H1 (cell line): ENCODE results near the gene MINAR1. TPM values are rescaled to one million over a fixed set of nuclear protein-coding genes. Genes with fewer than 3 reads are reported as not detected.

Source experiments
- CTCF ChIA-PET: fragments of 300-600 bp; sonication (Branson Sonifier 250); formaldehyde crosslinking; loops from one replicate; lab custom pipeline; 2021; ENCODE audit not compliant: partially characterized antibody; lab: Charles Lee
- POLR2A ChIA-PET: fragments of 300-600 bp; sonication (Branson Sonifier 250); formaldehyde crosslinking; loops from one replicate; lab custom pipeline; 2021; ENCODE audit warnings: inconsistent platforms; ENCODE audit not compliant: partially characterized antibody; lab: Charles Lee
- DNase-seq, 2 experiments: peaks; one replicate each; pipeline versions ENCODE4 v3.0.0 to v3.0.0-alpha.2; 2010 to 2022; ENCODE audit warnings: low spot score in 2 of 2, low read depth in 1 of 2, mixed read lengths in 1 of 2
- FAIRE-seq: peaks from 2 replicates; lab custom pipeline; 2011; peaks lifted over from hg19 to GRCh38; lab: Jason Lieb, UNC
- H2AFZ ChIP-seq: 2 replicates; pipeline ENCODE4 v1.8.1; 2012; ENCODE audit warnings: low read length, inconsistent platforms
- H2AK5ac ChIP-seq: 2 replicates; pipeline ENCODE4 v1.6.1; 2013; ENCODE audit warnings: low read depth, low read length
- H2BK120ac ChIP-seq: replicated peaks from 2 replicates; pipeline ENCODE3; 2013; ENCODE audit warnings: low read depth, low read length, inconsistent platforms
- H2BK12ac ChIP-seq: 2 replicates; pipeline ENCODE4 v1.6.1; 2013; ENCODE audit warnings: low read depth, low read length
- H2BK15ac ChIP-seq: 2 replicates; pipeline ENCODE4 v1.6.1; 2013; ENCODE audit warnings: low read length
- H2BK20ac ChIP-seq: 2 replicates; pipeline ENCODE4 v1.6.1; 2013; ENCODE audit warnings: low read length
- H2BK5ac ChIP-seq: 2 replicates; pipeline ENCODE4 v1.6.1; 2013; ENCODE audit warnings: low read depth, low read length
- H3K14ac ChIP-seq: 2 replicates; pipeline ENCODE4 v1.6.1; 2013; ENCODE audit warnings: inconsistent platforms; ENCODE audit not compliant: insufficient read length
- H3K18ac ChIP-seq: 2 replicates; pipeline ENCODE4 v1.6.1; 2013; ENCODE audit warnings: low read length; ENCODE audit errors: extremely low read depth
- H3K23ac ChIP-seq: 2 replicates; pipeline ENCODE4 v1.6.1; 2013; ENCODE audit warnings: inconsistent platforms; ENCODE audit not compliant: insufficient read length
- H3K23me2 ChIP-seq: 2 replicates; pipeline ENCODE4 v1.6.1; 2013; ENCODE audit warnings: low read depth, low read length
- H3K27ac ChIP-seq: 2 replicates; pipeline ENCODE4 v1.6.1; 2011; ENCODE audit warnings: low read depth, low read length, inconsistent platforms
- H3K27me3 ChIP-seq, 4 experiments: replicated peaks in 1 of 4; 1 replicate in 1 of 4; 2 replicates in 3 of 4; pipeline versions ENCODE4 v1.6.1 to v1.8.1; 2011 to 2013; ENCODE audit warnings: low read length in 3 of 4, mild to moderate bottlenecking in 3 of 4, inconsistent platforms in 2 of 4, mixed read lengths in 2 of 4, moderate library complexity in 1 of 4; ENCODE audit not compliant: control insufficient read depth in 3 of 4, insufficient read depth in 3 of 4; ENCODE audit errors: extremely low read depth in 1 of 4
- H3K36me3 ChIP-seq, 4 experiments: 2 replicates each; pipeline versions ENCODE4 v1.6.1 to v1.8.1; 2011 to 2013; ENCODE audit warnings: mild to moderate bottlenecking in 4 of 4, low read length in 3 of 4, moderate library complexity in 2 of 4, control low read depth in 1 of 4, inconsistent platforms in 1 of 4; ENCODE audit not compliant: insufficient read depth in 4 of 4, control insufficient read depth in 2 of 4
- H3K4ac ChIP-seq: replicated peaks from 2 replicates; pipeline ENCODE3; 2013; ENCODE audit warnings: low read length, low read depth, mixed read lengths, inconsistent platforms; ENCODE audit not compliant: insufficient read length
- H3K4me1 ChIP-seq, 4 experiments: replicated peaks in 1 of 4; 1 replicate in 1 of 4; 2 replicates in 3 of 4; pipeline versions ENCODE4 v1.6.1 to v1.8.1; 2011 to 2013; ENCODE audit warnings: low read length in 3 of 4, inconsistent platforms in 2 of 4, mixed read lengths in 1 of 4; ENCODE audit not compliant: insufficient read depth in 4 of 4, control insufficient read depth in 3 of 4
- H3K4me2 ChIP-seq, 2 experiments: 2 replicates each; pipeline versions ENCODE4 v1.6.1 to v1.8.1; 2011 to 2013; ENCODE audit warnings: low read depth in 2 of 2, low read length in 2 of 2, control low read depth in 1 of 2, inconsistent platforms in 1 of 2, mild to moderate bottlenecking in 1 of 2; ENCODE audit not compliant: insufficient read depth in 1 of 2
- H3K4me3 ChIP-seq, 4 experiments: fragments of 200-600, 300-600 bp in 1 of 4; sonication (generic), shearing (Covaris generic), sonication (Bioruptor Twin) in 1 of 4; 2 replicates each; pipeline versions ENCODE4 v1.5.1 to v1.8.1; 2011 to 2016; ENCODE audit warnings: low read length in 4 of 4, low read depth in 3 of 4, control low read depth in 2 of 4, inconsistent platforms in 2 of 4, mild to moderate bottlenecking in 2 of 4, mixed read lengths in 1 of 4, moderate library complexity in 1 of 4; ENCODE audit not compliant: insufficient read depth in 2 of 4; ENCODE audit errors: extremely low read depth in 1 of 4
- H3K56ac ChIP-seq: replicated peaks from 2 replicates; pipeline ENCODE3; 2013; ENCODE audit warnings: low read depth, mild to moderate bottlenecking, mixed read lengths, low read length, inconsistent platforms; ENCODE audit not compliant: insufficient read length
- H3K79me1 ChIP-seq: 2 replicates; pipeline ENCODE4 v1.6.1; 2013; ENCODE audit warnings: low read depth, low read length, control low read depth
- H3K79me2 ChIP-seq, 2 experiments: 2 replicates each; pipeline versions ENCODE4 v1.6.1 to v1.8.1; 2012 to 2013; ENCODE audit warnings: low read length in 2 of 2, mild to moderate bottlenecking in 2 of 2, inconsistent platforms in 1 of 2; ENCODE audit not compliant: insufficient read depth in 2 of 2, control insufficient read depth in 1 of 2
- H3K9ac ChIP-seq, 4 experiments: replicated peaks in 1 of 4; 1 replicate in 1 of 4; 2 replicates in 3 of 4; pipeline versions ENCODE4 v1.6.1 to v1.8.1; 2011 to 2013; ENCODE audit warnings: low read depth in 3 of 4, low read length in 3 of 4, control low read depth in 2 of 4, mild to moderate bottlenecking in 2 of 4, moderate library complexity in 2 of 4, inconsistent platforms in 1 of 4; ENCODE audit errors: extremely low read depth in 1 of 4
- H3K9me3 ChIP-seq, 2 experiments: 2 replicates each; pipeline versions ENCODE4 v1.6.1 to v1.8.1; 2012 to 2013; ENCODE audit warnings: mild to moderate bottlenecking in 2 of 2, moderate library complexity in 2 of 2, control low read depth in 1 of 2, inconsistent platforms in 1 of 2, low read depth in 1 of 2, low read length in 1 of 2, mixed read lengths in 1 of 2; ENCODE audit not compliant: insufficient read depth in 2 of 2
- H4K20me1 ChIP-seq, 2 experiments: replicated peaks in 1 of 2; 2 replicates each; pipeline versions ENCODE3 to v1.8.1; 2011 to 2013; ENCODE audit warnings: inconsistent platforms in 2 of 2, low read length in 2 of 2, mild to moderate bottlenecking in 1 of 2; ENCODE audit not compliant: insufficient read depth in 2 of 2, control insufficient read depth in 1 of 2
- H4K5ac ChIP-seq: 2 replicates; pipeline ENCODE4 v1.6.1; 2013; ENCODE audit warnings: low read length, low read depth, mixed read lengths, inconsistent platforms; ENCODE audit not compliant: insufficient read length
- H4K8ac ChIP-seq: 2 replicates; pipeline ENCODE4 v1.8.0; 2013; ENCODE audit warnings: mild to moderate bottlenecking, moderate library complexity, low read length, inconsistent platforms; ENCODE audit not compliant: insufficient read depth; ENCODE audit errors: extremely low read depth
- H4K91ac ChIP-seq: replicated peaks from 2 replicates; pipeline ENCODE3; 2013; ENCODE audit warnings: low read length, mixed read lengths, inconsistent platforms; ENCODE audit not compliant: insufficient read length
- ASH2L ChIP-seq: fragments of 200-600, 300-600 bp; sonication (generic); IDR thresholded peaks from one replicate; pipeline ENCODE4 v1.7.1; 2017; ENCODE audit warnings: low read length
- CREB1 ChIP-seq: IDR thresholded peaks from 2 replicates; pipeline ENCODE4 v1.6.1; 2012; ENCODE audit warnings: inconsistent platforms
- JUND ChIP-seq: IDR thresholded peaks from 2 replicates; pipeline ENCODE4 v1.6.1; 2011; ENCODE audit warnings: mild to moderate bottlenecking, improper control_type of control experiment, low read length
- NRF1 ChIP-seq: IDR thresholded peaks from 2 replicates; pipeline ENCODE4 v1.6.1; 2011; ENCODE audit warnings: mild to moderate bottlenecking, low read depth, low read length, improper control_type of control experiment
- YY1 ChIP-seq: IDR thresholded peaks from 2 replicates; pipeline ENCODE4 v1.6.1; 2011; ENCODE audit warnings: low read depth, mild to moderate bottlenecking, low read length
- WGBS, 2 experiments: shearing (Covaris generic) in 1 of 2; methylation state at CpG; one replicate each; pipeline versions ENCODE4 v1.1.6 to v1.1.7; 2013 to 2015; ENCODE audit warnings: low lambda C conversion rate in 2 of 2, mixed read lengths in 2 of 2, inconsistent platforms in 1 of 2, low coverage in 1 of 2, missing lambda C conversion rate in 1 of 2; ENCODE audit not compliant: insufficient replicate concordance in 2 of 2, insufficient coverage in 1 of 2, insufficient read length in 1 of 2; ENCODE audit errors: extremely low coverage in 1 of 2, missing lambda C conversion rate in 1 of 2; 5-methylcytosine and 5-hydroxymethylcytosine counted together
- polyA plus RNA-seq, 7 experiments: library from polyadenylated mRNA; depleted of rRNA in 3 of 7; stranded (reverse) in 5 of 7; unstranded in 2 of 7; fragments of >200 nt in 5 of 7; fragments of 200-250 nt in 2 of 7; gene quantifications; 1 replicate in 5 of 7; 2 replicates in 1 of 7; 4 replicates in 1 of 7; pipeline versions ENCODE4 v1.2.1 to v1.2.3, GENCODE V29; 2011 to 2013; ENCODE audit warnings: missing spikeins in 2 of 7, mixed read lengths in 2 of 7
- total RNA-seq: library from RNA; stranded (reverse); fragmentation: NEBNext Ultra II Directional; extraction: Animal tissue kit (Norgen Biotek cat#: 25700); gene quantifications from 2 replicates; pipeline ENCODE4 v1.2.1, GENCODE V29; 2021
- TF ChIP-seq, protein P1 (sequence below): IDR thresholded peaks from 2 replicates; pipeline ENCODE4 v1.6.1; 2012; ENCODE audit warnings: low read length, inconsistent platforms

Gene MINAR1
- total and polyA plus RNA-seq, 2 of the 8 experiments (the other 6 are each of a cell fraction or from before 2014, with no cell fraction given): 0.17 to 0.67 TPM

- CTCF ChIA-PET: interaction anchor here (1.9 kb wide), 1 partner anchor 17 kb away, joined by 5 read pairs; no protein-coding TSS in a partner anchor
- TF ChIP-seq JUND: no peak
- no peak for TF ChIP-seq ASH2L
- no peak for TF ChIP-seq CREB1
- TF ChIP-seq NRF1: no peak
- TF ChIP-seq, protein P1, sequence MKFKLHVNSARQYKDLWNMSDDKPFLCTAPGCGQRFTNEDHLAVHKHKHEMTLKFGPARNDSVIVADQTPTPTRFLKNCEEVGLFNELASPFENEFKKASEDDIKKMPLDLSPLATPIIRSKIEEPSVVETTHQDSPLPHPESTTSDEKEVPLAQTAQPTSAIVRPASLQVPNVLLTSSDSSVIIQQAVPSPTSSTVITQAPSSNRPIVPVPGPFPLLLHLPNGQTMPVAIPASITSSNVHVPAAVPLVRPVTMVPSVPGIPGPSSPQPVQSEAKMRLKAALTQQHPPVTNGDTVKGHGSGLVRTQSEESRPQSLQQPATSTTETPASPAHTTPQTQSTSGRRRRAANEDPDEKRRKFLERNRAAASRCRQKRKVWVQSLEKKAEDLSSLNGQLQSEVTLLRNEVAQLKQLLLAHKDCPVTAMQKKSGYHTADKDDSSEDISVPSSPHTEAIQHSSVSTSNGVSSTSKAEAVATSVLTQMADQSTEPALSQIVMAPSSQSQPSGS: no peak
- TF ChIP-seq YY1: no peak
These were observed 35.3 kb upstream of the MINAR1 start for GRCh38 chr15:79396850-79397249.

More at GRCh38 chr15:79396850-79397249, 35.3 kb upstream of the MINAR1 start:
- no peak overlapping the region for H3K14ac ChIP-seq
- no peak overlapping the region for H4K5ac ChIP-seq
- H3K56ac ChIP-seq: no peak overlapping the region
- no peak overlapping the region for H3K9ac ChIP-seq
- H4K8ac ChIP-seq: no peak overlapping the region
- no peak overlapping the region for H2BK5ac ChIP-seq
- H3K23ac ChIP-seq: no peak overlapping the region
- peaks cover 0 to 3% of the 10 kb centered on the region in 2 experiments for H4K20me1 ChIP-seq
- no peaks in the 10 kb centered on the region for H3K27me3 ChIP-seq
- 73% methylated on average over 6 of the region's 6 CpGs; no CpG with 5 or more reads in 1 of the 2 experiments for WGBS, 2 experiments
- H3K36me3 ChIP-seq: no peaks in the 10 kb centered on the region
- H3K4me1 ChIP-seq: peaks cover 0 to 3% (median 0%) of the 10 kb centered on the region in 4 experiments; a peak in 2 of 7 replicates
- H3K4me3 ChIP-seq: no peak overlapping the region
- no peaks in the 10 kb centered on the region for H3K79me1 ChIP-seq
- DNase-seq: no peak
- H3K79me2 ChIP-seq: no peaks in the 10 kb centered on the region
- H3K18ac ChIP-seq: no peak overlapping the region
- no peaks in the 10 kb centered on the region for H3K9me3 ChIP-seq
- H2AK5ac ChIP-seq: no peak overlapping the region
- H3K4me2 ChIP-seq: no peak overlapping the region
- H2BK120ac ChIP-seq: no peak overlapping the region
- H4K91ac ChIP-seq: no peak overlapping the region
- H2BK12ac ChIP-seq: no peak overlapping the region
- no peak overlapping the region for H2BK20ac ChIP-seq
- no peak overlapping the region for H2BK15ac ChIP-seq
- H3K27ac ChIP-seq: no peak overlapping the region
- no peak for FAIRE-seq
- no peaks in the 10 kb centered on the region for H3K23me2 ChIP-seq
- no peak overlapping the region for H3K4ac ChIP-seq
- POLR2A ChIA-PET: no interaction called here
- no peak overlapping the region for H2AFZ ChIP-seq
